ENCODE results near the gene CIDEB. TPM values are rescaled to one million over a fixed set of nuclear protein-coding genes. Genes with fewer than 3 reads are reported as not detected.

Gene CIDEB
- total RNA-seq, 1 donor from 2014 or later, result 1.9 TPM

DNA sequence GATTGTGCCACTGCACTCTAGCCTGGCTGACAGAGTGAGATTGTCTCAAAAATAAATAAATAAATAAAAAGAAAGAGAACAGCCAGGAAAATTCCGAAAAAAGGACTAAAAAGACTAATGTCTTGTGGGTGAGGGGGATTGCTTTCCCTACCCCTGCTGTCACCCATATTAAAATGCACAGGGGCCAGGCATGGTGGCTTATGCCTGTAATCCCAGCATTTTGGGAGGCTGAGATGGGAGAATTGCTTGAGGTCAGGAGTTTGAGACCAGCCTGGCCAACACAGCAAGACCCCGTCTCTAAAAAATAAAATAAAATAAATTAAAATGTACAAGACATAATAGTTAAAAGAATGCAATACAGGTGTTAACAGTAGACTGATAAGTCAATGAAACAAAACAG, 14.3 kb downstream of the CIDEB start:
- Mint-ChIP-seq H3K4me1 (ENCODE audit: low read depth) (peaks cover 6% of the 10 kb centered on the region), H3K27me3 (no peaks in the 10 kb centered on the region), H3K27ac (no peak overlapping the region), H3K4me3 (ENCODE audit: low read depth) (no peak overlapping the region), H3K9me3 (ENCODE audit: low read depth) (no peaks in the 10 kb centered on the region), H3K36me3 (ENCODE audit: insufficient read depth) (peaks cover 12% of the 10 kb centered on the region)
- TF ChIP-seq, protein P1, sequence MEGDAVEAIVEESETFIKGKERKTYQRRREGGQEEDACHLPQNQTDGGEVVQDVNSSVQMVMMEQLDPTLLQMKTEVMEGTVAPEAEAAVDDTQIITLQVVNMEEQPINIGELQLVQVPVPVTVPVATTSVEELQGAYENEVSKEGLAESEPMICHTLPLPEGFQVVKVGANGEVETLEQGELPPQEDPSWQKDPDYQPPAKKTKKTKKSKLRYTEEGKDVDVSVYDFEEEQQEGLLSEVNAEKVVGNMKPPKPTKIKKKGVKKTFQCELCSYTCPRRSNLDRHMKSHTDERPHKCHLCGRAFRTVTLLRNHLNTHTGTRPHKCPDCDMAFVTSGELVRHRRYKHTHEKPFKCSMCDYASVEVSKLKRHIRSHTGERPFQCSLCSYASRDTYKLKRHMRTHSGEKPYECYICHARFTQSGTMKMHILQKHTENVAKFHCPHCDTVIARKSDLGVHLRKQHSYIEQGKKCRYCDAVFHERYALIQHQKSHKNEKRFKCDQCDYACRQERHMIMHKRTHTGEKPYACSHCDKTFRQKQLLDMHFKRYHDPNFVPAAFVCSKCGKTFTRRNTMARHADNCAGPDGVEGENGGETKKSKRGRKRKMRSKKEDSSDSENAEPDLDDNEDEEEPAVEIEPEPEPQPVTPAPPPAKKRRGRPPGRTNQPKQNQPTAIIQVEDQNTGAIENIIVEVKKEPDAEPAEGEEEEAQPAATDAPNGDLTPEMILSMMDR (IDR thresholded peaks at IDR 0.05; ENCODE audit: unreplicated experiment), result no peak
- no peak for DNase-seq (ENCODE audit: low spot score, unreplicated experiment)

DNA sequence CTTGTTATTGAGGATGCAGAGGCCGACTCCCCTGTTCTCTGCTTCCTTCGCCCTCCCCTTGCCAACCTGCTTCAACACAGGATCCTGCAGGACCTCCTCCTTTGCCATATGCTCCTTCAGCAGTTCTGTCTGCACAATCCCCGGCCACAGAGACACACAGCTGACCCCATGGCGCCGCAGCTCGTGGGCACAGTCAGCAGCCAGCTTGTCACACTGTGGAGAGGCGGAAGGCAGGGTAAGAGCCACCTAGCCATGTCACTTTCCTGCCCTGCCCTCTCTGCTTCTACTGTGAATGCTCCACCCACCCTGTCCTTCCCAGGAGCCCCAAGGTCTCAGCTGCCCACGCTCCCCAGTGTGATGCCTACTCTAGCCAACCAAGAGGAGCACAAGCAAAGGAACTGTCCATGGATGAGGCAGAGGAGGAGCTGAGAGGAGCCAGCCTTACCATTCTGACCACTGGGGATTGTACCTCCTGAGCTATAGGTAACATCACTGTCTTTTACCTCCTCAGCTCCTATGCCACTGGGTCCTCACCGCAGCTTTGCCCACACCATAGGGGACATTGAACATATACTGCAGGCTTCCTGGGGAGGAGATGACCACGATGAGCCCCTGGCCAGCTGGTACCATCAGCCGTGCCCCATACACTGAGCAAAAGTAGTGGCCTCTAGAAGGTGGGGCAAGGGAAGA, 15.5 kb downstream of the CIDEB start:
- H3K4me3 Mint-ChIP-seq (ENCODE audit: low read depth), result no peak overlapping the region
- no peak for DNase-seq (ENCODE audit: low spot score, unreplicated experiment)
- no peaks in the 10 kb centered on the region for H3K27me3 Mint-ChIP-seq
- peaks cover 1% of the 10 kb centered on the region for H3K4me1 Mint-ChIP-seq (ENCODE audit: low read depth)
- H3K27ac Mint-ChIP-seq, result no peak overlapping the region
- peaks cover 12% of the 10 kb centered on the region for H3K36me3 Mint-ChIP-seq (ENCODE audit: insufficient read depth)
- TF ChIP-seq, protein P1 (IDR thresholded peaks at IDR 0.05; ENCODE audit: unreplicated experiment), result no peak
- no peaks in the 10 kb centered on the region for H3K9me3 Mint-ChIP-seq (ENCODE audit: low read depth)

DNA sequence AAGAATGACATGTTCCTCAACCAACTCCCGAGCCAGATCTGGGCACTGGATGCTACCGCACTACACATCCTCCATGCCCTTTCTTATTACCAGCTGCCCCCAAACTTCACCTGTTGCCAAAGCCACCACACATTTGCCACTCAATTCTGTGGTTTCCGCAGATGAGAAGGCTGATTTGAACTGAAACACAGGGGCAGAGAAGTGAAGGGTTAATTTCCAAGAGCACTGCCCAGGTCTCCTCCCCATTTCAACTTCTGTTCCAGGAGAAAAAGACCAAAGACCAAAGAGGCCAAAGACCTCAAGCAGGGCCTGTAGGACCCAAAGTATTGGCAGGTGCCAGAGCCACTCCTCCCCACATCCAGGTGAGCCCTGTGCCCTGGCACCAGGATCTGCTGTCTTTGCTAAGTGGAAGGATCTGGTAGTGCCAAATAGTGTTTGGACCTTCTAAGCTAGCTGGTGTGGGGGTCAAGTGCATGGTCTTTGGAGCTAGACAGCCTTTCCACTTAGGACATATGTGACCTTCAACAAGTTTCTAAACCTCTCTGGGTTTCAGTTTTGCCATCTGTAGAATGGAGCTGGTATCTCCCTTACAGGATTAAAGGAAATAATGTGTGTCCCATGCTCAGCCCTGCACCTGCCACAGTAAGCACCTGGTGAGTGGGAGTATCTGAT, 16.2 kb downstream of the CIDEB start:
- H3K27me3 Mint-ChIP-seq, result no peaks in the 10 kb centered on the region
- DNase-seq (ENCODE audit: low spot score, unreplicated experiment), result no peak

DNA sequence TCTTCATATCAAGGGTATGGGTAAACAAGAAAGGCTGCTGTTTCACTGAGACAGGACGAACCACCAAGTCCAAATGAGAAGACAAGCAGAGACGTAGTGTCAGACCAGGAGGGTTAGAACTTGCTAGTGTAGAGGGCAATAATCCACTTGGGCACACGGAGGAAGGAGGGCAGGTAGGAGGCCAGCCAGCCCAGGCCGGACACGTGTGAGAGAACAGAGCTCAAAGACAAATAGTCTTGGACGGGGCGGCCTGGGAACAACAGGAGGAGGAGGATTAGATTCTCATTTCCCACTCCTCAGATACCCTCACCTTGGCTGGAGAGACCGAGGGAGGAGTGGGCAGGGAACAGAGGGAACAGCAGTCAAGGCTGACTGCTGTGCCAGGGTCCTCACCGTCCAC, 17.0 kb downstream of the CIDEB start:
- Mint-ChIP-seq H3K9me3 (ENCODE audit: low read depth) (no peaks in the 10 kb centered on the region), H3K27me3 (no peaks in the 10 kb centered on the region), H3K36me3 (ENCODE audit: insufficient read depth) (peaks cover 9% of the 10 kb centered on the region), H3K27ac (no peak overlapping the region), H3K4me3 (ENCODE audit: low read depth) (no peak overlapping the region), H3K4me1 (ENCODE audit: low read depth) (no peaks in the 10 kb centered on the region)
- no peak for DNase-seq (ENCODE audit: low spot score, unreplicated experiment)
- TF ChIP-seq, protein P1 (IDR thresholded peaks at IDR 0.05; ENCODE audit: unreplicated experiment), result no peak

More for the DNA sequence above, 16.2 kb downstream of the CIDEB start:
- Mint-ChIP-seq H3K36me3 (ENCODE audit: insufficient read depth) (peaks cover 12% of the 10 kb centered on the region), H3K27ac (no peak overlapping the region), H3K9me3 (ENCODE audit: low read depth) (no peaks in the 10 kb centered on the region), H3K4me1 (ENCODE audit: low read depth) (no peaks in the 10 kb centered on the region), H3K4me3 (ENCODE audit: low read depth) (no peak overlapping the region)
- TF ChIP-seq, protein P1 (IDR thresholded peaks at IDR 0.05; ENCODE audit: unreplicated experiment), result no peak

DNA sequence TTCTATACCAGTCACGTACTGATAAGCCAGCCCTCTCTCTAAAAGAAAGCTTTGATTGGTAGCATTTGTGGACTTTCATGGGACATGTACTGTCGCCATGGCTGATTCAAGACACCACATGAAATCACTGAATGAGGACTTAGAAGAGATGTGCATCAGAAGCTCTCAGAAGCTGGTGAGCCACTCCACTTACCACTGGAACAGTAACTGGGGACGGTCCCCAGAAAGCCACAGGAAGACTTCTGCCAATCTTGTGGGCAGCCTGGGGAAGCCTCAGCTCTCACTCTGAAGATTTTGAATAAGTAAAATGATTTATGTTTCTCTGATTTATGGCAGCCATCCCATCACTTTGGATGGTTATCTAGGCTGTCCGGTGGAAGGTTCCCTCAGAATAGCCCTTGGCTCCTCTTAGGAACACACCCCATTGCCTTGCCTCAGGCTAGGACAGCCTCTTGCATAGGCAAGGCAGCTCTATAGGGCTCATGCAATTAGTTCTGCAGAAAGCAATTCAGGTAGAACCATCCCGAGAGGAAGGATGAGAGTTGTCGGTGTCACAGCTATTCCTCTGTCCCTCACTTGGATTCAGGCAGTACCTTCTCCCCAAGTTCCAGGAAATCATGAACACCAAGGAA, 18.0 kb downstream of the CIDEB start:
- no peak for DNase-seq (ENCODE audit: low spot score, unreplicated experiment)
- H3K27ac Mint-ChIP-seq, result no peak overlapping the region
- H3K9me3 Mint-ChIP-seq (ENCODE audit: low read depth), result no peaks in the 10 kb centered on the region
- no peaks in the 10 kb centered on the region for H3K4me1 Mint-ChIP-seq (ENCODE audit: low read depth)
- peaks cover 6% of the 10 kb centered on the region for H3K36me3 Mint-ChIP-seq (ENCODE audit: insufficient read depth)
- H3K4me3 Mint-ChIP-seq (ENCODE audit: low read depth), result no peak overlapping the region
- H3K27me3 Mint-ChIP-seq, result no peaks in the 10 kb centered on the region
- TF ChIP-seq, protein P1 (IDR thresholded peaks at IDR 0.05; ENCODE audit: unreplicated experiment), result no peak

Measured in progenitor cell of endocrine pancreas (in vitro differentiated cells).